ENCODE data around the gene RAD54L.

RAD54L gene

DNA sequence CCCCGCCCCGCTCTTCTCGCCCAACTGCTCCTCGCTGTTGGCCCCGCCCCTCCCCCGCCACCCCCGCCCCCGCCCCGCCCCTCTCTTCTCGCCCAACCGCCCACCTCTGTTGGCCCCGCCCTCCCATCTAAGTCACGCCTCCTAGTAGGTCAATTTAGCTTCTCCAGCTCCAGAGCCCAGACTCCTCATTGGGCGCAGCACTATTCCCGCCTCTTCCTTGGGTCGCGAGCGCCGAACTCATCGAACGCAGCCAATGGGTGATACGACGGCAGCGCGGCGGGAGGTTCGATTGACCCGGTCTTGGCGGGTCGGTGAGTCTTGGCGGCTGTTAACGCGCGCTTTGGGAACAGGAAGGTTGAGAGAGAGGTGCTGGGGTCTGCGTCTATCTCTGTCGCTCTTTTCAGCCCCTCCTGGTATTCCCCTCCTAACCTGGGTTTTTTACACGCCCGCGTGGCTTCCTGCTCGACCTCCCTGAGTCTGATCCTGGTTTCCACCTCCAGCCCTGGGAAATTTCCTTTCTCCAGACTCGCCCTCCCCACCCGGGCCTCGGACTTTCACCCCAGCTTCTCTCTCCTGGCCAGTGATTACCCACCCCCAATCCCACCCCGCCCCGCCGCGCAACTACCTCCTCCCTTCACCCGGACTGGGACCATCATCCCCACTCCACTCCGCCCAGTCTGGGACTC lies at the start of gene RAD54L:
RAD54L (plus strand) TSS at position 328 of the 686 bp plus-strand sequence. CDS start 643 bp downstream, outside the sequence.
- peak within 1 kb of the TSS; percentile 88 to 94 (median 91) for H3K27ac Mint-ChIP-seq
- H3K36me3 Mint-ChIP-seq (ENCODE audit: low read depth): peaks cover 13% of the 10 kb centered on the region
- no peak for TF ChIP-seq CTCF (IDR thresholded peaks at IDR 0.05; ENCODE audit: unreplicated experiment in 3 of 3)
- peaks cover 5% of the 10 kb centered on the region for H3K9me3 Mint-ChIP-seq
- H3K27me3 Mint-ChIP-seq (ENCODE audit: low read depth): no peaks in the 10 kb centered on the region
- H3K4me3 Mint-ChIP-seq: peak within 1 kb of the TSS; percentile 91 to 94 (median 94)
- peaks cover 15% of the 10 kb centered on the region for H3K4me1 Mint-ChIP-seq

DNA sequence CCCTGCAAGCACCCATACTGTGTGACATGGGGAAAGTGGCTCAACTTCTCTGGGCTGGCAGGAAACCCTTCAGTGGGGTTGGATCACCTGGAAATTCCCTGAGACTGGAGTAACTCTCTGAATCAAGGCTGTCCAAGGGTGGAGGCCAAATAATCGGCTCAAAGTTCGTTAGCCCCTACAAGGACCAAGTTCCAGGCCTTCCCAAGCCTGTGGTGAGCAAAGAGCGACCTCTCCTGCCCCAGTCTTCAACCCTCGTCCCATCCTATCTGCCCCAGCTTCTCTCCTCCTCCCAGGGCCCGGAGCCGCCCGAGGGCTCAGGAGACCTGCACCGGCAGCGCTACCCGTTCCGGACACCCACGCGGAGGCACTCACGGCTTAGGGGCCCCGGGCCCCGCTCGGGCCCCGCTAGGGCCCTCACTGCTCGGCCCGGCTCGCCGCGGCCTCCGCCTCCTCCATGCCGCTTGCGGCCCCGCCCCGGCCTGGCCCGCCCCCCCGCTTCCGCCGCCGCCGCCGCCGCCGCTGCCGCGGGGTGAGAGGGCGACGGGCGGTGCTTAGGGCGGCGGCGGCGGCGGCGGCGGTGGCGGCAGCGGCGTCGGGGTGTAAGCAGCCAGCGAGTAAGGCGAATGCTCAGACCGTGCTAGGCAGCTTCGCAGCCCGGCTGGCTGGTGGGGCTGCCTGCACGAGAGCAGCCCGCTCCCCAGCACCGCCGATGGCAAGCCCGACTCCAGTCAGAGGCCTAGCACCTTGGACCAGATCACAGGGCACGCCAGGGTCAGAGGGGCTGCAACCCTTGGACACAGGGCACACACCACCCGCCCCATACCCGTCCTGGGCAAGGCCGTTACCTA lies 49.4 kb upstream of the RAD54L start, which contains the start of gene POMGNT1:
POMGNT1 (minus strand) TSS at position 471 of the 848 bp plus-strand sequence. CDS start 613 bp downstream, outside the sequence.
- H3K27ac Mint-ChIP-seq: peak within 1 kb of the TSS; percentile 69 to 90 (median 82)
- peaks cover 14% of the 10 kb centered on the region for H3K36me3 Mint-ChIP-seq (ENCODE audit: low read depth)
- peaks cover 5% of the 10 kb centered on the region for H3K27me3 Mint-ChIP-seq (ENCODE audit: low read depth)
- peaks cover 27% of the 10 kb centered on the region for H3K4me1 Mint-ChIP-seq
- H3K4me3 Mint-ChIP-seq: peak within 1 kb of the TSS; percentile 84 to 90 (median 88)
- no peak for TF ChIP-seq CTCF (IDR thresholded peaks at IDR 0.05; ENCODE audit: unreplicated experiment in 3 of 3)
- H3K9me3 Mint-ChIP-seq: no peaks in the 10 kb centered on the region

GRCh38 chr1:46199233-46199749 lies 48.3 kb upstream of the RAD54L start:
- Mint-ChIP-seq H3K27me3 (ENCODE audit: low read depth) (peaks cover 14% of the 10 kb centered on the region), H3K27ac (peak overlapping the region; percentile 69 to 90 (median 69)), H3K4me1 (peaks cover 36% of the 10 kb centered on the region), H3K9me3 (no peaks in the 10 kb centered on the region), H3K36me3 (ENCODE audit: low read depth) (peaks cover 6% of the 10 kb centered on the region), H3K4me3 (peak overlapping the region; percentile 77 to 87 (median 84))
- no peak for TF ChIP-seq CTCF (IDR thresholded peaks at IDR 0.05; ENCODE audit: unreplicated experiment in 3 of 3)

- Mint-ChIP-seq H3K27me3 (ENCODE audit: low read depth) (peaks cover 16% of the 10 kb centered on the region), H3K36me3 (ENCODE audit: low read depth) (no peaks in the 10 kb centered on the region), H3K4me3 (peak overlapping the region; percentile 93 to 96 (median 94)), H3K9me3 (no peaks in the 10 kb centered on the region), H3K27ac (peak overlapping the region; percentile 4 to 72 (median 36)), H3K4me1 (peaks cover 26% of the 10 kb centered on the region)
- TF ChIP-seq CTCF (IDR thresholded peaks at IDR 0.05; ENCODE audit: unreplicated experiment in 3 of 3): no peak
Measured at GRCh38 chr1:46203738-46204405, 43.7 kb upstream of the RAD54L start.

- Mint-ChIP-seq H3K9me3 (no peaks in the 10 kb centered on the region), H3K36me3 (ENCODE audit: low read depth) (no peaks in the 10 kb centered on the region), H3K27ac (peak overlapping the region; percentile 4 to 72 (median 36)), H3K27me3 (ENCODE audit: low read depth) (peaks cover 16% of the 10 kb centered on the region), H3K4me1 (peaks cover 23% of the 10 kb centered on the region), H3K4me3 (peak overlapping the region; percentile 93 to 96 (median 94))
- TF ChIP-seq CTCF (IDR thresholded peaks at IDR 0.05; ENCODE audit: unreplicated experiment in 3 of 3): no peak
Measured at GRCh38 chr1:46204406-46204742, 43.2 kb upstream of the RAD54L start.

Data from nephron (organoid).